ENCODE measurements around the gene CLIP2. TPM values are rescaled to one million over a fixed set of nuclear protein-coding genes. Genes with fewer than 3 reads are reported as not detected.

Gene CLIP2
- total RNA-seq, 2 donors from 2014 or later, result 18.6 to 24.1 TPM

- Histone ChIP-seq H3K4me1 (replicated peaks) (no peaks in the 10 kb centered on the region), H3K27ac (no peak overlapping the region), H3K4me3 (no peak overlapping the region), H3K27me3 (replicated peaks; ENCODE audit: insufficient read depth) (no peaks in the 10 kb centered on the region), H3K9me3 (no peaks in the 10 kb centered on the region), H3K36me3 (no peaks in the 10 kb centered on the region)
- intact Hi-C loops (cut with DNase I), result no loop called here
- no peak for TF ChIP-seq POLR2A (IDR thresholded peaks at IDR 0.05)
- TF ChIP-seq POLR2AphosphoS5 (IDR thresholded peaks at IDR 0.05), result no peak
- TF ChIP-seq, protein P1, sequence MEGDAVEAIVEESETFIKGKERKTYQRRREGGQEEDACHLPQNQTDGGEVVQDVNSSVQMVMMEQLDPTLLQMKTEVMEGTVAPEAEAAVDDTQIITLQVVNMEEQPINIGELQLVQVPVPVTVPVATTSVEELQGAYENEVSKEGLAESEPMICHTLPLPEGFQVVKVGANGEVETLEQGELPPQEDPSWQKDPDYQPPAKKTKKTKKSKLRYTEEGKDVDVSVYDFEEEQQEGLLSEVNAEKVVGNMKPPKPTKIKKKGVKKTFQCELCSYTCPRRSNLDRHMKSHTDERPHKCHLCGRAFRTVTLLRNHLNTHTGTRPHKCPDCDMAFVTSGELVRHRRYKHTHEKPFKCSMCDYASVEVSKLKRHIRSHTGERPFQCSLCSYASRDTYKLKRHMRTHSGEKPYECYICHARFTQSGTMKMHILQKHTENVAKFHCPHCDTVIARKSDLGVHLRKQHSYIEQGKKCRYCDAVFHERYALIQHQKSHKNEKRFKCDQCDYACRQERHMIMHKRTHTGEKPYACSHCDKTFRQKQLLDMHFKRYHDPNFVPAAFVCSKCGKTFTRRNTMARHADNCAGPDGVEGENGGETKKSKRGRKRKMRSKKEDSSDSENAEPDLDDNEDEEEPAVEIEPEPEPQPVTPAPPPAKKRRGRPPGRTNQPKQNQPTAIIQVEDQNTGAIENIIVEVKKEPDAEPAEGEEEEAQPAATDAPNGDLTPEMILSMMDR (IDR thresholded peaks at IDR 0.05), result no peak
- DNase-seq (ENCODE audit: low spot score), result no peak
- 95% methylated on average over 8 of the region's 8 CpGs for WGBS
Measured at GRCh38 chr7:74299401-74299800, 10.2 kb downstream of the CLIP2 start.

DNA sequence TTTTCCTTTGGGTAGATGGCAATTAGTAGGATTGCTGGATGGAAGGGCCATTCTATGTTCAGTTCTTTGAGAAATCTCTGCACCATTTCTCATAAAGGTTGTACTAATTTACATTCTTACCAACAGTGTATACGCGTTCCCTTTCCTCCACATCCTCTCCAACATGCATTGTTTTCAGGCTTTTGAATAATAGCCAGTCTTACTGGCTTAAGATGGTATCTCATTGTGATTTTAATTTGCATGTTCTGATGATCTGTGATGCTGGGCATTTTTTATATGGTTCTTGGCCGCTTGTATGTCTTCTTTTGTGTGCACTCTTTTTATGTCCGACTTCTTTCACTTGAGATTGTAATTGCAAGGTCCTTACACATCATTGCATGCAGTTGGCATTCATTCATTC, 11.7 kb downstream of the CLIP2 start:
- TF ChIP-seq POLR2A (IDR thresholded peaks at IDR 0.05) (no peak), POLR2AphosphoS5 (IDR thresholded peaks at IDR 0.05) (no peak)
- TF ChIP-seq, protein P1 (IDR thresholded peaks at IDR 0.05), result no peak
- intact Hi-C loops (cut with DNase I), result no loop called here
- no peaks in the 10 kb centered on the region for H3K4me1 ChIP-seq (replicated peaks)
- H3K27me3 ChIP-seq (replicated peaks; ENCODE audit: insufficient read depth), result no peaks in the 10 kb centered on the region
- no peaks in the 10 kb centered on the region for H3K36me3 ChIP-seq
- no peaks in the 10 kb centered on the region for H3K9me3 ChIP-seq
- no peak overlapping the region for H3K4me3 ChIP-seq
- no peak for DNase-seq (ENCODE audit: low spot score)
- no peak overlapping the region for H3K27ac ChIP-seq
- 38% methylated on average over 4 of the region's 4 CpGs for WGBS

GRCh38 chr7:74302745-74303221, 13.6 kb downstream of the CLIP2 start:
- H3K27ac ChIP-seq, result no peak overlapping the region
- H3K9me3 ChIP-seq, result no peaks in the 10 kb centered on the region
- H3K27me3 ChIP-seq (replicated peaks; ENCODE audit: insufficient read depth), result no peaks in the 10 kb centered on the region
- 61% methylated on average over 9 of the region's 10 CpGs for WGBS
- H3K36me3 ChIP-seq, result no peaks in the 10 kb centered on the region
- intact Hi-C loops (cut with DNase I), result no loop called here
- peaks cover 5% of the 10 kb centered on the region for H3K4me1 ChIP-seq (replicated peaks)
- H3K4me3 ChIP-seq, result no peak overlapping the region
- DNase-seq (ENCODE audit: low spot score), result no peak
- TF ChIP-seq, protein P1 (IDR thresholded peaks at IDR 0.05), result no peak
- TF ChIP-seq POLR2A (IDR thresholded peaks at IDR 0.05), result no peak
- TF ChIP-seq POLR2AphosphoS5 (IDR thresholded peaks at IDR 0.05), result no peak

DNA sequence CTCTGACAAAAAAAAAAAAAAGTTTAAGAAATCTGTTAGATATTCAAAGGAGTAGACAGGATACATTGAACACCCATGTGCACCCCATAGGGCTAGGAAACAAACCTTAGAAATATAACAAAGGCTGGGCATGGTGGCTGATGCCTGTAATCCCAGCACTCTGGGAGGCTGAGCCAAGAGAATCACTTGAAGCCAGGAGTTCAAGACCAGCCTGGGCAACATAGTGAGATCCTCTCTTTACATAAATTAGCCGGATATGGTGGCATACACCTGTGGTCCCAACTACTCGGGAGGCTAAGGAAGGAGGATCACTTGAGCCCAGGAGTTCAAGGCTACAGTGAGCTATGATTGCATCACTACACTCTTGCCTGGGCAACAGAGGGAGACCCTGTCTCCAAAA, 15.3 kb downstream of the CLIP2 start:
- intact Hi-C loops (cut with DNase I), result no loop called here
- H3K4me3 ChIP-seq, result no peak overlapping the region
- TF ChIP-seq POLR2A (IDR thresholded peaks at IDR 0.05) (no peak), POLR2AphosphoS5 (IDR thresholded peaks at IDR 0.05) (no peak)
- TF ChIP-seq, protein P1 (IDR thresholded peaks at IDR 0.05), result no peak

DNA sequence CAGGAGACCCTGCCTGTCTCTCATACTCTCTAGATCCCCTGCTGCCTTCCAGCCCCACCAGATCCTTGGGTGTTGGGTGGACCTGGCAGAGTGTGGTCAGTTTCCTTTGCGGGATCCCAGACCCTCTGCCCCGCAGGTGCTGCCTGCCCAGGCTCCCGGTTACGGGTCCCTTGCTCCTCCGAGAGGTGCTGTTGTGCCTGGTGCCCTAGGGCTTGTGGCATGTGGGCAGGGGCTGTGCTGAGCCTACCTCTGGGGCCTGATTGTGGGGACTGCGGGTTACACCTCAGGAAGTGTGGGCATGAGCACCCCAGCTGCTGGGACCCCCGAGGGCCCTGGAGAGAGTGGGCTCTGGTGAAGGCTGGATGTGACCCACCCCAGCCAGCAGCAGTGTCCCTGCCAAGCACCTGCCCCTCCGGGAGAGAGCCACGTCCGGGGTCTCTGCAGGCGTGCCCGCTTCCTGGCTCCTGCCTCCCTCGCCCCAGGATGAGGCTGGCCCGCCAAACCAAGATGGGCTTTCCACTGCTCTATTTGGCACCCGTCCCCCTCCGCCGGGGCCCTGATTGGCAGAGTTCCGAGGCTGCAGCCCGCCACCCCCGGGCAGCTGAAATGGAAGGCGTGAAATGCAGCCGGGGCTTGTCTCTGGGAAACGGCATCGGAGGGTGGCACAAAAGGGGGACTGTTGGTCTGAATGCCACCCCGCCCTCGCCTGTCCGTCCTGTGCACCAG, 17.0 kb downstream of the CLIP2 start:
- Histone ChIP-seq H3K27ac (no peak overlapping the region), H3K9me3 (no peaks in the 10 kb centered on the region), H3K4me1 (replicated peaks) (peaks cover 5% of the 10 kb centered on the region), H3K36me3 (no peaks in the 10 kb centered on the region), H3K27me3 (replicated peaks; ENCODE audit: insufficient read depth) (no peaks in the 10 kb centered on the region), H3K4me3 (no peak overlapping the region)
- DNase-seq (ENCODE audit: low spot score), result no peak
- 32% methylated on average over 27 of the region's 27 CpGs for WGBS
- TF ChIP-seq, protein P1 (IDR thresholded peaks at IDR 0.05), result no peak
- TF ChIP-seq POLR2A (IDR thresholded peaks at IDR 0.05) (no peak), POLR2AphosphoS5 (IDR thresholded peaks at IDR 0.05) (no peak)
- intact Hi-C loops (cut with DNase I), result no loop called here

More for the DNA sequence above, 15.3 kb downstream of the CLIP2 start:
- no peaks in the 10 kb centered on the region for H3K36me3 ChIP-seq
- H3K27ac ChIP-seq, result no peak overlapping the region
- DNase-seq (ENCODE audit: low spot score), result no peak
- H3K27me3 ChIP-seq (replicated peaks; ENCODE audit: insufficient read depth), result no peaks in the 10 kb centered on the region
- H3K9me3 ChIP-seq, result no peaks in the 10 kb centered on the region
- WGBS, result 93% methylated on average over 2 of the region's 2 CpGs
- H3K4me1 ChIP-seq (replicated peaks), result peaks cover 5% of the 10 kb centered on the region

Data from prostate gland (tissue), 2 donors.